ENCODE measurements around the gene HAUS1.
A peak's percentile ranks its signal among the peaks of the same experiment; 100 is the strongest.
"Not testable (repeated sequence)": the region's sequence is repeated elsewhere in the genome, so short reads cannot be mapped to it uniquely, and the experiment has no call there.

Gene HAUS1
- total RNA-seq, result 7.3 reads per million, percentile 26 among the genes with 10 or more reads in this experiment

GRCh38 chr18:46104128-46104911 is at the start of gene HAUS1:
TSS of gene HAUS1 (plus strand) at chr18:46104385. CDS start at chr18:46104412, 27 bp downstream.
- peak; percentile 76 for DNase-seq

- DNase-seq, result no peak
Observed at GRCh38 chr18:46054956-46055837, 49.0 kb upstream of the HAUS1 start.

DNA sequence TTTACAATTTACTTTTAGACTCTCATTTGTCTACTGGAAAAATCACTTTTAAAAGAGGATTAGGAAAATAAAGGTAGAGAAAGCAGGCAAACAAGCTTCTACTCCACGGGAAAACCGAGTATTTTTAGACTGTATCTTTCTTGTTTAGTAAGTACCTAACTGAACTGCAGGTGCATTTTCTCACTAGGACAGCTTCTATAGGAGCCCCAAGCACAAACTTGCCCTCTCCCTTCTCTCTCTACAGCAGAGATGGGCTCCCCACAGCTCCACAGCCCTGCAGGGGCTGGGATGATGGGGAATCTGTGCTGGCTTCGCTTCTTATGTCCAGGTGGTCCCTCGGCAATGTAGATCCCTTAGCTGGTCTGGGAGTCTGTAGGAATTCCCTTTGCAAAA is 48.4 kb upstream of the HAUS1 start:
- DNase-seq, result no peak

DNA sequence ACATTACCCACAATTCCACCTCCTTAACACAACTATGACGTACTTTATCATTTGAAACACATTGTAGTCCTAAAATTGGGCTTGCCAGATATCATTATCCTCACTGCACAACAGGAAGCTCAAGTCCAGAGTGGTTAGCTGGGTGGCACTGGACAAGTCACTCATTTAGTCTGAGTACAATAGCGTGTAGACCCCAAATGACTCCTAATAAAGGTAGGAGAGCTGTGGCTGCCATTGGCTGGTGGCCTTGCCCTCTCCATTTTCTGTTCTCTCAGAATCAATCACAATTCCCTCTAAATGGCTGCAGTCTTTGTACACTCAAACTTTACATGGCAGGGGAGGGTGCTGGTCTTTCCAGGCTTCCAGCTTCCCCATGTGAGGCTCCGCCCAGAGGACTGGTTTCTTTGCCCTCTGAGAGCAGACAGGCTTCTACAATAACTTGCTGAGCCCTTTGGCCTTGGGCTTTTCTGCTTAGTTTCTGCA is 43.8 kb upstream of the HAUS1 start:
- DNase-seq, result no peak

DNA sequence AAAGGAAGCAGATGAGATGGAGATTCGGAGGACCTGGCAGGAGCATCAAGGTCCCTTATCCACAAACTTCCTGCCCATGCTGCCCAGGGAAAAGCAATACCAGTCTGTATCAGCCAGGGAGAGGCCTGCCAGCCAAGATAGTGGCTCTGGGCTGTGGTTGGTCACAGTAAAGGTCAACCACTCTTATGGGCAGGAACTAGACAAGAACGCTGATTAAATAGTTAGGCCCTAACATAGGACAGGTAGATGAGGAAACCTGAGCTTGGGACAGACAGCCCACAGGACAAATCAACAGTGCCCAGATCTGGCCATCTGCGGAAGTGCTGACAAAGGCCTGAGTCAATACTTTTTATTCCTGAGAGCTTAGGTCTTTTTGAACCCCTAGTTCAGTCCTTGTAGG is 42.8 kb upstream of the HAUS1 start:
- DNase-seq, result no peak

DNA sequence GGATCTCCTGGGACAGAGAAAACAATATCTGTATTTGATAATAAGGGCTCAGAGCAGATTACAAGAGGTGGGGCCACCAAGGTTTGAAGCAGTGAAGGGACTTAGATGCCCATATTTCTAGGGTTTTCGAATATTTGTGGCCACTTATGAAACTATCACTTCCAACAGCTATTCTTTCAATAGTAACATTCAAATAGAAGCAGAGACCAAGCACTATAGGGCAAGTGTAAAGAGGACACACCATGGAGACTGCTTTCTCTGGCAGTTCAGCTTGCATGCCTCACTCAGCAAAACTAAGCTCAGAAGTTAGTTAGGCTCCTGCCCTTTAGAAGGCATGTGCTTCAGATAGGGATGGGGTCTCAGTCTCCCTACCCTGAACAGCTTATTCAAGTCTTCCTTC is 42.4 kb upstream of the HAUS1 start:
- DNase-seq, result no peak

DNA sequence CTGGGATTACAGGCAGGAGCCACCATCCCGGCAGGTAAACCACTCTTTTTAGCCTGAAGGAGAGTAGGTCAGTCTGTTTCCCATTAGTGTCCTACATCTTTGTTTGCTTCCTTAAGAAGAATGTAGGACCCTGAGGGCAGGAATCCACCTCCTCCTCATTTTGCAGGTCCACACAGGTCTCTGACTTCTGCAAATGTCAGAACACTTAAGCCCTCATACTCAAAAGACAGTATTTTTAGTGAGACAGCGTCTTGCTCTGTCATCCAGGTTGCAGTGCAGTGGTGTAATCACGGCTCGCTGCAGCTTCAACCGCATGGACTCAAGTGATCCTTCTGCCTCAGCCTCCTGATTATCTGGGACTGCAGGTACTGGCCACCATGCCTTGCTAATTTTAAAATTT is 41.4 kb upstream of the HAUS1 start:
- DNase-seq, result no peak

DNA sequence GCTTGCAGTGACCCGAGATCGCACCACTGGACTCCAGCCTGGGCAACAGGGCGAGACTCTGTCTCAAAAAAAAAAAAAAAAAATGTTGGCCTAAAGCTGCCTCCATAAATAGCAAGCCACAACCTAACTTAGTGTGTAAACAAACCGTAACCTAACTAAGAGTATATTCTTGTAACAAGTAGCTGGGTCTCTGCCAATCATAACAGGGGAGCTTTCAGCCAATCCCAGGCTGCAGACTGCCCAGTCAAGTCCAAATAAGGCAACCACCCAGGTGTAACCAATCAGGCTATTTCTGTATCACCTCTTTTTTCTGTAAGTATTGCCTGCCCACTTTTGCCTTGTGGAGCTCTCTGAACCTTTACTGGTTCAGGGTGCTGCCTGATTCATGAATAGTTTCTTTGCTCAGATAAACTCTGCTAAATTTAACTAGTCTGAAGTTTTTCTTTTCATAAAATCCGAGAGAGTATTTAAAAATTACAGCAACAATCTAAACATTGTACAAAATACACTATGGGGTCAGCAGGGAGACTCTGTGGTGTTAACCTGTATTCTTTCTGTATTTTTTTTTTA is 36.7 kb upstream of the HAUS1 start:
- no peak for DNase-seq

GRCh38 chr18:46068763-46069162 is 35.4 kb upstream of the HAUS1 start:
- DNase-seq, result no peak

DNA sequence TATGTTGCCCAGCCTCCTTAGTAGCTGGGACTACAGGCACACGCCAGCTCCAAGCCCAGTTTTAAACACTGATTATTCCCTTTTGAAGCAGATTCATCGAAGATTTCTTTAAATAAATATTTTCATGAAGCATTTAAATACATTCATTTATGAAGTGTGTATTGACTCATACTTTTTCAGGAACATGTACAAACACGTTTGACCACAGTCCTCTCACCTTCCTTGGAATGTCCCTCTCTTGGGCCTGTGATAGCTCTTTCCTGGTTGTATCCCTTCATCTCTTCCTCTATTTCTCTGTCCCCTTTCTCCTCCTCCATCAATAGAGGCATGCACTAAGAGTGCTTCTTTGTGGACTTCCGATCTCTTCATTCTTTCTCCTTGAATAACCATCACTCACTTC is 34.7 kb upstream of the HAUS1 start:
- DNase-seq, result no peak

DNA sequence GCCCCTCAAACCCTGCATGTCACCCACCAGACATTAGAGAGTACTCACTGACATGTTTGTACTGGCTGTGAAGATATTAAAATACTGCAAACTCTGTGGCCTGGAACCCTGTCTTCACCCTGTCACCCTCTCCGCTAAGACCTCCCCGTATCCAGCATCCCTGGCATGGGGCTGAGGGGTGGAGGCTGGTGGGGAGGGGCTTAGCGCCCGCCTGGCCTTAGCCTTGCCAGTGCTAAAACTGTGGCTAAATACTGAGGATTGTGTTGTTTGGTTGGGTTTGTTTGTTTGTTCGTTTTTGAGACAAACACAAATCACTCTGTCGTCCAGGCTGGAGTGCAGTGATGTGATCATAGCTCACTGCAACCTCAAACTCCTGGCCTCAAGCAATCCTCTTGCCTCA is 34.0 kb upstream of the HAUS1 start:
- no peak for DNase-seq

DNA sequence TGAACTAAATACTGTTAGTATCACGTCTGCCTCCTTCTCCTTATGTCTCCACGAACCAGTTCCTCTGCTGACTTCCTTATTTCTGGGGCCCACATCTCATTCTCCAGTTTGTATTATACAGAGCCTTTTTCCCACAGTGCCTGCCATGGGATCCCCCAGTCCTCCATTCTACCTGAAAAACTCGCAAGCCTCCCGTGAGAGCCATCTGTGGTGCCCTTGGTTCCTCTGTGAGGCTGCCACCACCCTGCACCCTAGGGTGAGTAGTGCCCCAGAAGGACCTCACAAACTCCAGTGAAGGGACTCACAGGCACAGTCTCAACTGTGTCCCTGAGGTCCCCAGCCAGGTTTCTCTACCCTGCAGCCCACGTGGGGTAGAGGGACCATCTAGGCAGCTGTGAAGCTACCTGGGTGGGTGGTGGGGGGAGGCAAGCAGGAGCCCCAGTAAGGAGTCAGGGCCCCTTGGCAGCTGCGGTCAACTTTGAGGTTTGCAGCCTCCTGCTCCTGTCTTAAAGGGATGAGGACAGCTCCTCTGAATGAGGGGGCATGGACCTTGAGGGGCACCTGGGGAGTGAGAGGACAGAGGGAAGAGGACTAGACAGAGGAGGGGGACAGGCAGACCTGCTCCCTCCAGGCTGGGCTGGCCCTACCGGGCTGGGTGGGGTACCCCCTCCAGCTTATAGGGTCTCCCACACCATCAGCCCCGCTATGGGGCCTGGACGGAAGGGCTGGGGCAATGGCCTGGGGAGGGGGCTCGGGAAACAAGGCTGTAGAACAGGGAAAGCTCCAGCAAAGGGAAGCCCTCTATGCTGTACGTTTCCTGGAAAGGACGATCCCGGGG is 33.2 kb upstream of the HAUS1 start:
- no peak for DNase-seq

- peak; percentile 55 for DNase-seq
Observed at GRCh38 chr18:46071653-46072375, 32.4 kb upstream of the HAUS1 start, which contains the start of gene PSTPIP2. TSS of gene PSTPIP2 (minus strand) at chr18:46072260. CDS start at chr18:46072188, 72 bp downstream.

- no peak for DNase-seq
Observed at GRCh38 chr18:46072376-46072867, 31.8 kb upstream of the HAUS1 start.

- no peak for DNase-seq
Observed at GRCh38 chr18:46072959-46073358, 31.2 kb upstream of the HAUS1 start.

GRCh38 chr18:46073474-46074331 is 30.5 kb upstream of the HAUS1 start:
- DNase-seq, result peak; percentile 54

DNA sequence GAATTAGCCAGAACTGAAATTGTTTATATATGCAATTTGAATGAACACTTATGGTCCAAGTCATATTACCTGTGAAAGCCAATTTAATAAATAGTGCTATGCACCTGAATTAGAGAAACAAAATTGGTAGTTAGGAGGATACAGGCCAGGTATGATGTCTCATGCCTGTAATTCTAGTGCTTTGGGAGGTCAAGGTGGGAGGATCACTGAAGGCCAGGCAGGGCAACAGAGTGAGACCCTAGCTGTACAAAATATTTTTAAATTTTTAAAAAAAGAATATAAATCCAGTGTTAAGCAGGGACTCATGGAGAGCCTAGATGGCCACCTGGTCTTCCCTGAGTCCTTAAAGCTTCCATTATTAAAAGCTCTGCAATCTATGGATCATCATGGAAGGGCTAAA is 24.8 kb upstream of the HAUS1 start:
- no peak for DNase-seq

GRCh38 chr18:46080156-46080555 is 24.0 kb upstream of the HAUS1 start:
- DNase-seq, result no peak

DNA sequence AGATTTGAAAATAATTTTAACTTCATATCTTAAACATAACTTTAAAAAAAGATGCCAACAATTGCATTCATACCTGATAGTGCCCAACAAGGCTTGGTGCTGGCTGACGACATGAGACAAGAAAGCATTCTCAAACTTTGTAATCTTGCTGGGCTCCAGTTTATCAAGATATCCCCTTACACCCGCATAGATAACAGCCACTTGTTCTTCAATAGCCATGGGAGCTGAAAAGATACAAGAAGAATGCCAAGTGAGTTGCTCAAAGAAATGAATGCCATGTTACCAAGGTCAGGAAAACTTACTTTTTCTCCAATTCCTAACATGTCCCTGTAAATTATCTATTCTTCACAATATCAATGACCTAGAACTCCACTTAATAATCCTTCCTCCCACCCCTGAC is 19.8 kb upstream of the HAUS1 start:
- DNase-seq, result no peak

DNA sequence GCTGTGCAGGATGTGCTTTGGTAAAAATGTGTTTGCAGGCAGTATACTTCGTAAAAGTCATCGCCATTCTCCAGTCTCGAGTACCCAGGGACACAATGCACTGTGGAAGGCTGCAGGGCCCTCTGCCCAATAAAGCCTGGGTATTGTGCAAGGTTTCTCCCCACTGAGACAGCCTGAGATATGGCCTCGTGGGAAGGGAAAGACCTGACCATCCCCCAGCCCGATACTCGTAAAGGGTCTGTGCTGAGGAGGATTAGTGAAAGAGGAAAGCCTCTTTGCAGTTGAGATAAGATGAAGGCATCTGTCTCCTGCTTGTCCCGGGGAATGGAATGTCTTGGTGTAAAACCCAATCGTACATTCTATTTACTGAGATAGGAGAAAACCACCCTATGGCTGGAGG is 15.7 kb upstream of the HAUS1 start:
- not testable (repeated sequence) for DNase-seq

Data from effector CD4-positive, alpha-beta T cell (primary cell).